HFF-Myc (cell line): ENCODE measurements around the gene KCNH1.

ENCODE experiments used
- DNase-seq: peaks from one replicate; pipeline ENCODE4 v3.0.0-alpha.2; 2011; ENCODE audit warnings: low read depth; ENCODE audit errors: extremely low read depth
- H3K4me3 ChIP-seq: replicated peaks from 2 replicates; pipeline ENCODE4 v1.5.1; 2011; ENCODE audit warnings: low read depth, mild to moderate bottlenecking, control low read depth, low read length
- TF ChIP-seq, protein P1 (sequence below): IDR thresholded peaks from 2 replicates; pipeline ENCODE4 v1.5.1; 2012; ENCODE audit warnings: mild to moderate bottlenecking, low read depth, low read length, control low read depth; ENCODE audit errors: missing control alignments

The KCNH1 gene

DNA sequence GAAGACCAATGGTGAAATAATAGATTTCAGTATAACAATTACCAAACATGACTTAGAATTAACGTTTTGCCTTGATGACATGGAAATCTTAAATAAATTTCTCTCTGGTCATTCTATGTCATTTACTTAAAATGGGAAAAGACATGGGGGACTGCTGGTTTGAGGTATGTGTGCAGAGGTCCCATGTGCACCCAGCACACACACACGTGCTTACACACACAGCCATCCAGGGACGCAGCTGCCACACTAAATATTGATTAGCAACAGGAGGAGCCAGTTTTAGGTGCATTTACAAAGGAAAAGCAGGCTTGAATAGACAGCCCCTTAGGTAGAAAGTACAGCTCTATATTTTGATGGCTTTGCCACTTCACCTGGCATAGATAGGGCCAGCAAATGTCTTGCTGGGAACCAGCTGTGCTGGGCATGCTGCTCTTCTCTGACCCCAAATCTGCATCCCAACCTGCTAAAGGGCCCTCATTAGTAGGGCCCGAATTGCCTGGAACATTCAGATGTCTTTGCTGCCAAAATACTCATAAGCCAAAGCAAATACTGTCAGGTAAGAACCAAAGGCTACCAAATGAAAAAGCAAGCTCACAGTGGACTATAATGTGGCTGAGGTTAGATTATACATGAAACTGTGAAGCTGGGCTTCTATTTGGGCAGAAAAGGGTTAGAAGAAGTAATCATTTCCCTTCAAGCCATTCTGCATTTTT is 405.4 kb downstream of the KCNH1 start:
- H3K4me3 ChIP-seq: no peak overlapping the region
- DNase-seq: no peak
- TF ChIP-seq, protein P1, sequence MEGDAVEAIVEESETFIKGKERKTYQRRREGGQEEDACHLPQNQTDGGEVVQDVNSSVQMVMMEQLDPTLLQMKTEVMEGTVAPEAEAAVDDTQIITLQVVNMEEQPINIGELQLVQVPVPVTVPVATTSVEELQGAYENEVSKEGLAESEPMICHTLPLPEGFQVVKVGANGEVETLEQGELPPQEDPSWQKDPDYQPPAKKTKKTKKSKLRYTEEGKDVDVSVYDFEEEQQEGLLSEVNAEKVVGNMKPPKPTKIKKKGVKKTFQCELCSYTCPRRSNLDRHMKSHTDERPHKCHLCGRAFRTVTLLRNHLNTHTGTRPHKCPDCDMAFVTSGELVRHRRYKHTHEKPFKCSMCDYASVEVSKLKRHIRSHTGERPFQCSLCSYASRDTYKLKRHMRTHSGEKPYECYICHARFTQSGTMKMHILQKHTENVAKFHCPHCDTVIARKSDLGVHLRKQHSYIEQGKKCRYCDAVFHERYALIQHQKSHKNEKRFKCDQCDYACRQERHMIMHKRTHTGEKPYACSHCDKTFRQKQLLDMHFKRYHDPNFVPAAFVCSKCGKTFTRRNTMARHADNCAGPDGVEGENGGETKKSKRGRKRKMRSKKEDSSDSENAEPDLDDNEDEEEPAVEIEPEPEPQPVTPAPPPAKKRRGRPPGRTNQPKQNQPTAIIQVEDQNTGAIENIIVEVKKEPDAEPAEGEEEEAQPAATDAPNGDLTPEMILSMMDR: no peak

DNA sequence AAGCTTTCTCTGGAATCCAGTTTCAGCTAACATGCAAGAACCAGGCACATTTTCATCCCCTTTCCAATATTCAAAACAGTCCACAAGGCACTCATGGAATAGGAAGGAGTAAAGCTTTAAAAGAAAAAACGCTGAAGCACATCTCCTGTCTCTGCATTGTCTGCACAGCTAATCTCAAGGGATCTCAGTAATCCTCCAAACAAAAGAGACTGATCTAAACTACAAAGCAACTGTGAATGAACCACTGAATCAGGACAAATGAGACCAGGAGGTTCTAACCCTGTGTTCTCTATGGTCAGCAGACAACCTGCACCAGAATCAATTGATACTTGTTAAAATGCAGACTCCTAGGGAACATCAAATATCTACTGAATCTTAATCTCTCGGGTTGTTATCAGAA is 406.2 kb downstream of the KCNH1 start:
- no peak overlapping the region for H3K4me3 ChIP-seq
- TF ChIP-seq, protein P1: no peak
- no peak for DNase-seq

DNA sequence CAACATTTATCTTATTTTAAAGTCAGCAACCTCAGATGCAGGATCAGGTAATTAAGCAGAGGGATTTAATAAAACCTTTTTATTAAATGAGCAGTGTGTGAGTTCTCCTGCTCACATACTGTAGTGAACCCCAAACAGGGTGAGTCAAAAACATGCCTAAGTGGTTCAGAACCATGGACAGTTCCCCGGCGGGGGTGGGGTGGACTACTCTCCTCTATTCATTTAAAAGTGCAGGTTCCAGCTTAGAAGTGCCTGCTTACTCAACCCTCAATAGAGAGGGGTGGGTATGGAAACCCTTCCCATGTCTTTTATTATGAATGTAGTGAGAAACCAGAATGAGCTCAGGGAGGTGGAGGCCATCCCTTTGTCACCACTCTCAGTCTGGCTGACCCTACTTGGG is 407.3 kb downstream of the KCNH1 start:
- TF ChIP-seq, protein P1: no peak
- DNase-seq: peak; percentile 4
- no peak overlapping the region for H3K4me3 ChIP-seq

DNA sequence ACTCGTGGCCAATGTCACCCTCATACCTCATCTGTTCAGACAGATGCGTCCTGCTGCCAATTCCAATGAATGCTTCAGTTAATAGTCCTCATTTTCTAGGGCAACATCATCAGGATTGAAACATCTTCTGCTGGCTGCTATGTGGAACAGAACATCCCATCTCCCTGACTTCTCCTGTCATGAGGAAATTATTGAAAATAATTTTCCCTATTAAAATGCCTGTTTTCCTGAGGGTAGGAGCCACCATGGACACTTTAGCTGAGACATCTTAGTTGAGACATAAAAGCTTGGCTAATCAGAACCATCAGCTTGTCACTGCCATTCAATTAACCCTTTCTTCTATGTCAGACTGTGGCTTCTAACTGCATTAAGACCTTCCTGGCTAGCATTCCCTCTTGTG is 409.2 kb downstream of the KCNH1 start:
- TF ChIP-seq, protein P1: no peak
- no peak overlapping the region for H3K4me3 ChIP-seq
- DNase-seq: no peak

DNA sequence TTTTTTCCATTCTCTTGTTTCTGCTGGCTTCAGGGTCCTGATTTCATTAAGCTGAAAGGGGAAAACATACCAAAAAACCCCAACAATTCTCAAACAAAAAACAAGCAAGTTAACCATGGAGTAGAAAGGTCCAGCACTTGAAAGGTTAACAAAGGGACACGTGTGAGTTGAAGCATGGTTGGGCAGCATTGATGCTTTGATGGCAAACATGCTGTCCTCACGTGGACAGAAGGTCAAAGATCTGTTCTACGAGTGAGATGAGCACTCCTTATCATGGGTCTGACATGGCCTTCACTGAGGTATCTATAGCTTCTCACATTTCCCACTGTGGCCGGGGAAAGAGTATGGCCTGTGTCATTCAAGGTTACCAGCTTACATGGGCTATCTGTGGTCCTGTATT is 410.3 kb downstream of the KCNH1 start:
- H3K4me3 ChIP-seq: no peak overlapping the region
- TF ChIP-seq, protein P1: no peak
- no peak for DNase-seq

DNA sequence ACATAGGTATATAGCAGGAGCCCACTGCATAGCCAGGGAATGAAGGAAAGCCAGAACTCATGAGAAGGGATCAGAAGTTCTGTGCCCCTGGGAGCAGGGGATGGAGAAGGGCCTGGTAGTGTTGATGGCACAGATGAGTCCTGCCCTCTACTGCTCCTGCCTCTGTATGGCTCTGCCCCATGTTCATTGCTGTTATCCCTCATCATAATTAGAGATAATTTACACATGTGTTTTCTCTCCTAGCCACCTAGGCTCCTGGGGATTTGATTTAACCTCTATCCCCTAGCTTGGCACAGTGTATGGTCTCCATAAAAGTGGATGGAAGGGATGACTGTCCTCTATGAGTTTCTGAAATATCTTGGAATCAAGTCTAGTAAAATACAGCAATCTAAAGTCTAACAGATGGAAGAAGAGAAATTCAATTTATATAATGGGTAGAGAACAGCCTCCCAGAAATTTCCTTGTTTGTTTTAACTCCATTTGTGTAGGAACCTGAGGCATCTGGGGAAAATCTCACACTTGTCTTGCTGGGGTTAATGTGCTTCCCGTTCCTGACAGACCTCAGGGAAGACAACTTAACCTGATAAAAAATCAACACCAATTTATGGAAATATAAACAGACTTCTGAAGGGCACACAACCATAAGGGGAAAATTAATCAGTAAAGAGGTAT is 411.4 kb downstream of the KCNH1 start:
- TF ChIP-seq, protein P1: no peak
- H3K4me3 ChIP-seq: no peak overlapping the region
- no peak for DNase-seq

DNA sequence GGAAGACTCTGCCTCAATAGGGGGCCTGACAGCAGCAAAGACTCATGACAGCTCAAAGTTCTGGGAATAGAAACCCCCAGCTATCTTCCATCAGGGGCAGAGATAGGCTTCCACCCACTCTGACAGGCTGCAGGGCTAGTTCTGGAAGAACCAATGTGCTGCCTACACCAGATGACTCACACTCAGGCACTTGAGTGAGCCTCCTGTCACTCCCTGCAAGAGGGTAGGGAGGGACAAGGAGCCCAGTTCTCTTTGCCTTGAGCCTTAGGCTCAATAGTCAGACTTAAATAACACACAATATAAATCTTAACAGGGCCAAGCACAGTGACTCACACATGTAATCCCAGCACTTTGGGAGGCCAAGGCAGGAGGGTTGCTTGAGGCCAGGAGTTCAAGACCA is 418.9 kb downstream of the KCNH1 start:
- TF ChIP-seq, protein P1: no peak
- no peak overlapping the region for H3K4me3 ChIP-seq
- no peak for DNase-seq
